ENCODE measurements around the gene UROC1.

DNA sequence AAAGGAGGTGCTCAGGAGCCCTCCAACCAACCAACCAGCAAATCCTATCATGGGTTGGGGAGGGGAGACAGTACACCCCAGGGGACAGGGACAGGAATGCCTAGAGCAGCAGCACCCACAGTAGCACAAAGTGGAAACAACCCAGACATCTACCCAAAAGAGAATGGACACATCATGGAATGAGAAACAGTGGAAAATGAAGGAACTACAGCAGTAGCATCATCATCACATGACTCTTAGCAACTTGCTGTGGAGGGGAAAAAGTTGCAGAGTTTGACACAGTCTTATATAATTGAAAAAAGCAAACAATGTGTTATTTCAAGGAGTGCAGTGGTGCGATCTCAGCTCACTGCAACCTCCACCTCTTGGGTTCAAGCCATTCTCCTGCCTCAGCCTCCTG is 30.1 kb upstream of the UROC1 start:
- TF ChIP-seq, protein P1, sequence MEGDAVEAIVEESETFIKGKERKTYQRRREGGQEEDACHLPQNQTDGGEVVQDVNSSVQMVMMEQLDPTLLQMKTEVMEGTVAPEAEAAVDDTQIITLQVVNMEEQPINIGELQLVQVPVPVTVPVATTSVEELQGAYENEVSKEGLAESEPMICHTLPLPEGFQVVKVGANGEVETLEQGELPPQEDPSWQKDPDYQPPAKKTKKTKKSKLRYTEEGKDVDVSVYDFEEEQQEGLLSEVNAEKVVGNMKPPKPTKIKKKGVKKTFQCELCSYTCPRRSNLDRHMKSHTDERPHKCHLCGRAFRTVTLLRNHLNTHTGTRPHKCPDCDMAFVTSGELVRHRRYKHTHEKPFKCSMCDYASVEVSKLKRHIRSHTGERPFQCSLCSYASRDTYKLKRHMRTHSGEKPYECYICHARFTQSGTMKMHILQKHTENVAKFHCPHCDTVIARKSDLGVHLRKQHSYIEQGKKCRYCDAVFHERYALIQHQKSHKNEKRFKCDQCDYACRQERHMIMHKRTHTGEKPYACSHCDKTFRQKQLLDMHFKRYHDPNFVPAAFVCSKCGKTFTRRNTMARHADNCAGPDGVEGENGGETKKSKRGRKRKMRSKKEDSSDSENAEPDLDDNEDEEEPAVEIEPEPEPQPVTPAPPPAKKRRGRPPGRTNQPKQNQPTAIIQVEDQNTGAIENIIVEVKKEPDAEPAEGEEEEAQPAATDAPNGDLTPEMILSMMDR (conservative IDR thresholded peaks at IDR 0.05), result no peak
- TF ChIP-seq ZFX (IDR thresholded peaks at IDR 0.05), result no peak

Data from C4-2B (cell line).